NB4 (cell line): ENCODE measurements around the gene OR2T11.
A peak's percentile ranks its signal among the peaks of the same experiment; 100 is the strongest.

Experiments used
- DNase-seq: peaks from one replicate; pipeline ENCODE4 v3.0.0; 2010; ENCODE audit warnings: low read depth
- H3K4me3 ChIP-seq: one replicate; pipeline ENCODE4 v1.5.1; 2011; ENCODE audit warnings: mild to moderate bottlenecking, low read depth, low read length, moderate library complexity
- MAX ChIP-seq: IDR thresholded peaks from 2 replicates; pipeline ENCODE4 v1.6.1; 2011; ENCODE audit warnings: low read depth, low read length
- MYC ChIP-seq: IDR thresholded peaks from 2 replicates; pipeline ENCODE4 v1.6.1; 2011; ENCODE audit warnings: low read depth, low read length
- POLR2A ChIP-seq: IDR thresholded peaks from 2 replicates; pipeline ENCODE4 v1.6.1; 2011; ENCODE audit warnings: mild to moderate bottlenecking; ENCODE audit not compliant: insufficient read length; ENCODE audit errors: extremely low read depth
- TF ChIP-seq, protein P1 (sequence below): IDR thresholded peaks from one replicate; pipeline ENCODE4 v1.5.1; 2012; ENCODE audit warnings: low read depth, low read length

The OR2T11 gene

DNA sequence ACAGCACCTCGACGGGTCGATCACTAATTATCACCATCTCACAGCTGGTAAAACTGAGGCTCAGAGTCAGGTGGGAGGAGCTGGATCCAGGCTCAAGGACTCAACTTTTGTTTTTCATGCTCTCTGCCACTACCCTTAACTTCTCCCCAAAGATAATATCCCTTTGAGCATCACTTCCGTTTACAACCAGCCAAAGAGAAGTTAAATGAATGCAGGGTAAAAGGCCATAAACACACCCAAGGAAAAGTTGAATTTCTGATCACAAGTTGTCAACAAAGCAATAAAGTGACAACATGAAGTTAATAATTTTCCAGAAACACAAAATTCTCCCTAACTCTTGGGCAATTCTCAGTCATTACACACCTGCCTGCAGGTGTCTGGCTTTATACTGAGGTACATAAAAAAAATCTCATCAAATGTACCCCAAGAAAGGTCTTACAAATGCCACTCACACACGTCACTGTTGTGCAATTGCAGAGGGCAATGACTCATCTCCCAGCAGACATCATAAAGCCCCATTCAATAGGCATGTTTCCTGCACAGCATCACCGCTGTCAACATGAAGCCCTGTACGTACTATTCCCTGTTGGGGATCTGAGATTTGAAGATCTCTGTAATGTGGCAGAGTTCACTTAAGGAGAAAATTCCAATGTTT, 3.4 kb downstream of the OR2T11 start:
- TF ChIP-seq MYC (peak; percentile 43; the same call in 1 of the 2 replicates), POLR2A (no peak), MAX (peak; percentile 71)
- TF ChIP-seq, protein P1, sequence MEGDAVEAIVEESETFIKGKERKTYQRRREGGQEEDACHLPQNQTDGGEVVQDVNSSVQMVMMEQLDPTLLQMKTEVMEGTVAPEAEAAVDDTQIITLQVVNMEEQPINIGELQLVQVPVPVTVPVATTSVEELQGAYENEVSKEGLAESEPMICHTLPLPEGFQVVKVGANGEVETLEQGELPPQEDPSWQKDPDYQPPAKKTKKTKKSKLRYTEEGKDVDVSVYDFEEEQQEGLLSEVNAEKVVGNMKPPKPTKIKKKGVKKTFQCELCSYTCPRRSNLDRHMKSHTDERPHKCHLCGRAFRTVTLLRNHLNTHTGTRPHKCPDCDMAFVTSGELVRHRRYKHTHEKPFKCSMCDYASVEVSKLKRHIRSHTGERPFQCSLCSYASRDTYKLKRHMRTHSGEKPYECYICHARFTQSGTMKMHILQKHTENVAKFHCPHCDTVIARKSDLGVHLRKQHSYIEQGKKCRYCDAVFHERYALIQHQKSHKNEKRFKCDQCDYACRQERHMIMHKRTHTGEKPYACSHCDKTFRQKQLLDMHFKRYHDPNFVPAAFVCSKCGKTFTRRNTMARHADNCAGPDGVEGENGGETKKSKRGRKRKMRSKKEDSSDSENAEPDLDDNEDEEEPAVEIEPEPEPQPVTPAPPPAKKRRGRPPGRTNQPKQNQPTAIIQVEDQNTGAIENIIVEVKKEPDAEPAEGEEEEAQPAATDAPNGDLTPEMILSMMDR = no peak
- peak; percentile 87 for DNase-seq
- H3K4me3 ChIP-seq = no peak overlapping the region

DNA sequence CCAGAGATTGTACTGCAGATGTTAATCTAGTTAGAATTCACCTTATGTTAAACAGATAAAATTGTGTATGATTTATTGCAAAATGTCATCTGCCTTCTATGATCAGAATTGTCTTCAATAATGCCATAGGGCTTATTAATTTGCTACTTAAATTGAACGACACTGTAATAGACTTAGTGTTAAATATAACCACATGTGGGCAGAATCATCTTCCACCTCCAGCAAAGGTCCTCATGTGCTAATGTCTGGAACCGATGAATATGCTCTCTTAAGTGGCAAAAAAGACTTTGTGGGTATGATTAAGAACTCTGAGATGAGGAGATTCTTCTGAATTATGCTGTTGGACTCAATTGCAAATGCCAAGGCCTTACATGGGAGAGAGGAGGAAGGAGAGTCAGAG, 4.3 kb downstream of the OR2T11 start:
- TF ChIP-seq, protein P1 = no peak
- TF ChIP-seq MAX = no peak
- no peak for TF ChIP-seq POLR2A
- TF ChIP-seq MYC = no peak
- DNase-seq = no peak
- no peak overlapping the region for H3K4me3 ChIP-seq

DNA sequence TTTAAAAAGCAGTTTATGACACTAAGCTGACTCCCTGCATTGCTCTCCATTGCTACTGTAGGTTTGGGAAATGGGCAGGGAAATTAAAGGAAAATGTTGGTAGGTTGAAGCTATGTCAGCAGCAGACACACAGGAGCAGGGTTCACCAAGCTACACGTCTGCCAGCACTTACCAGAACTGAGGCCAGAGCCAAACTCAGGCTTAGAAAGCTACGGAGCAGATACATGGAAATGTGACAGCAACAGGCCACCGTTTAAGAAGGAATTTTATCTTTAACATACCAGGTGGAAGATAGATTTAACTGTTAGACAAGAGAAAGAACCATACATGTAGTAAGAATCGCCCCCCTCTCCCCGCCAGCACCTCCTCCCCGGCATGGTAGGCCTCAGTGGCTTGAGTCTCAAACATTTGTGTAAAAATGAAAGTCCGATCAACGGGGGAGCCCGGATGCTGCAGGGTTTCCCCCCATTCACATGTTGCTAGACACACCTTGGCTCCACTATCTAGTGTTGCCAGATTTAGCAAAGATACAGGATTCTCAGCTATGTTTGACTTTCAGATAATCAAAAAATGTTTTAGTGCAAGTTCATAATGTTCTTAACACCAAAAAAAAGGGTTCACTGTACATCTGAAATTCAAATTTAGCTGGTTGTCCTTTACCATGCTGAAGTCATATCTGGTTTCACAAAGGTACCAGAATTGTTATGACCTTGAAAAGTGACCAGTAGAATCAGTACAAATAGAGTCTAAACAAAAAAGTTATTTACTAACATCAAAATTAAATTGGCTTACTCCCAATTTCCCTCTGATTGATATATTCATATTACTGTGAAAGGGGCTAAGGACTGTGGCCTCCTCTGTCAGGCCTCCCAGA, 6.7 kb downstream of the OR2T11 start:
- TF ChIP-seq MAX (no peak), POLR2A (no peak), MYC (no peak)
- TF ChIP-seq, protein P1 = no peak
- H3K4me3 ChIP-seq = no peak overlapping the region
- no peak for DNase-seq

GRCh38 chr1:248625971-248626370, 8.9 kb downstream of the OR2T11 start:
- DNase-seq = no peak
- TF ChIP-seq, protein P1 = no peak
- TF ChIP-seq POLR2A (no peak), MYC (no peak), MAX (no peak)
- no peak overlapping the region for H3K4me3 ChIP-seq

- TF ChIP-seq MYC (no peak), MAX (no peak), POLR2A (no peak)
- TF ChIP-seq, protein P1 = no peak
- DNase-seq = no peak
Measured at GRCh38 chr1:248625166-248625565, 9.7 kb downstream of the OR2T11 start.

More at GRCh38 chr1:248625166-248625565, 9.7 kb downstream of the OR2T11 start:
- no peak overlapping the region for H3K4me3 ChIP-seq
